ENCODE data around the gene IQSEC3.

DNA sequence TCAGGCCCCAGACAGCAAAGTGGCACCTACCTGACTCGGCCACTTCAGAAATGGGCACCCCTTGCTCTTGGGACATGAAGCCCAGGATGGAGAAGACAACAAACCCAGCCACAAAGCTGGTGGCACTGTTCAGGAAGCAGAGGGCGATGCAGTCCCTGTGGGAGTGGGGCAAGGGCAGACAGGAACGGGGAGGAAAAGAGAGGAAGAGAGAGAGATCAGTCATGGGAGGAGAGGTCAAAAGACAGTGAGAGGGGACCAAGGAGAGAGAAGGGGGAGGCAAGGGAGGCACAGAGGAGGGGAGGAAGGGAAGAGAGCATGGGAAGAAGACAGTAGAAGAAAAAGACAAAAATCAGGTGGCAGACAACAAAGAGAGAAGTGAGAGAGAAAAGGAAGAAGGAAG, 130.8 kb downstream of the IQSEC3 start:
- TF ChIP-seq POLR2A (IDR thresholded peaks at IDR 0.05; ENCODE audit: low read length) (no peak), GATA1 (IDR thresholded peaks at IDR 0.05; ENCODE audit: low read depth, low read length) (no peak)

All from erythroblast (primary cell).